ENCODE data around the gene RNF187.

RNF187 gene

GRCh38 chr1:228507961-228508652 is 20.9 kb downstream of the RNF187 start:
- no peaks in the 10 kb centered on the region for H3K36me3 ChIP-seq (ENCODE audit: insufficient read depth, insufficient read length, low read length)
- no peak for DNase-seq (ENCODE audit: low read depth, low spot score)
- peaks cover 23% of the 10 kb centered on the region for H3K9me3 ChIP-seq (ENCODE audit: insufficient read depth, low read length)
- no peak overlapping the region for H3K4me3 ChIP-seq (ENCODE audit: insufficient read length, low read depth)
- no peaks in the 10 kb centered on the region for H3K4me1 ChIP-seq (ENCODE audit: insufficient read depth, insufficient read length)
- TF ChIP-seq SUZ12 (IDR thresholded peaks at IDR 0.05; ENCODE audit: extremely low read depth, insufficient read depth, insufficient read length): no peak
- no peak for TF ChIP-seq ZNF274 (IDR thresholded peaks at IDR 0.05; ENCODE audit: low read depth, low read length)
- no peak for TF ChIP-seq YY1 (IDR thresholded peaks at IDR 0.05; ENCODE audit: insufficient read depth, insufficient read length)
- peaks cover 51% of the 10 kb centered on the region for H3K27me3 ChIP-seq (ENCODE audit: insufficient read depth, insufficient read length)
- no peak overlapping the region for H3K9ac ChIP-seq (ENCODE audit: insufficient read length, low read depth)

GRCh38 chr1:228508840-228509415 is 21.7 kb downstream of the RNF187 start:
- Histone ChIP-seq H3K36me3 (ENCODE audit: insufficient read depth, insufficient read length, low read length) (no peaks in the 10 kb centered on the region), H3K27me3 (ENCODE audit: insufficient read depth, insufficient read length) (peaks cover 51% of the 10 kb centered on the region), H3K9me3 (ENCODE audit: insufficient read depth, low read length) (peaks cover 23% of the 10 kb centered on the region), H3K4me3 (ENCODE audit: insufficient read length, low read depth) (no peak overlapping the region), H3K9ac (ENCODE audit: insufficient read length, low read depth) (no peak overlapping the region), H3K4me1 (ENCODE audit: insufficient read depth, insufficient read length) (no peaks in the 10 kb centered on the region)
- no peak for DNase-seq (ENCODE audit: low read depth, low spot score)
- TF ChIP-seq ZNF274 (IDR thresholded peaks at IDR 0.05; ENCODE audit: low read depth, low read length) (no peak), YY1 (IDR thresholded peaks at IDR 0.05; ENCODE audit: insufficient read depth, insufficient read length) (no peak), SUZ12 (IDR thresholded peaks at IDR 0.05; ENCODE audit: extremely low read depth, insufficient read depth, insufficient read length) (no peak)

- DNase-seq (ENCODE audit: low read depth, low spot score): no peak
- Histone ChIP-seq H3K4me1 (ENCODE audit: insufficient read depth, insufficient read length) (no peaks in the 10 kb centered on the region), H3K9me3 (ENCODE audit: insufficient read depth, low read length) (peaks cover 19% of the 10 kb centered on the region), H3K9ac (ENCODE audit: insufficient read length, low read depth) (no peak overlapping the region), H3K27me3 (ENCODE audit: insufficient read depth, insufficient read length) (peaks cover 51% of the 10 kb centered on the region), H3K4me3 (ENCODE audit: insufficient read length, low read depth) (no peak overlapping the region), H3K36me3 (ENCODE audit: insufficient read depth, insufficient read length, low read length) (no peaks in the 10 kb centered on the region)
- TF ChIP-seq ZNF274 (IDR thresholded peaks at IDR 0.05; ENCODE audit: low read depth, low read length): no peak
- no peak for TF ChIP-seq YY1 (IDR thresholded peaks at IDR 0.05; ENCODE audit: insufficient read depth, insufficient read length)
- TF ChIP-seq SUZ12 (IDR thresholded peaks at IDR 0.05; ENCODE audit: extremely low read depth, insufficient read depth, insufficient read length): no peak
These were observed 23.1 kb downstream of the RNF187 start for GRCh38 chr1:228510101-228510802.

- H3K4me1 ChIP-seq (ENCODE audit: insufficient read depth, insufficient read length): no peaks in the 10 kb centered on the region
- no peak for TF ChIP-seq YY1 (IDR thresholded peaks at IDR 0.05; ENCODE audit: insufficient read depth, insufficient read length)
- no peak for TF ChIP-seq ZNF274 (IDR thresholded peaks at IDR 0.05; ENCODE audit: low read depth, low read length)
- TF ChIP-seq SUZ12 (IDR thresholded peaks at IDR 0.05; ENCODE audit: extremely low read depth, insufficient read depth, insufficient read length): no peak
- peaks cover 57% of the 10 kb centered on the region for H3K27me3 ChIP-seq (ENCODE audit: insufficient read depth, insufficient read length)
These were observed 23.7 kb downstream of the RNF187 start for GRCh38 chr1:228510803-228511413.

GRCh38 chr1:228511546-228512445 is 24.6 kb downstream of the RNF187 start:
- Histone ChIP-seq H3K9me3 (ENCODE audit: insufficient read depth, low read length) (peaks cover 16% of the 10 kb centered on the region), H3K4me3 (ENCODE audit: insufficient read length, low read depth) (no peak overlapping the region), H3K27me3 (ENCODE audit: insufficient read depth, insufficient read length) (peaks cover 66% of the 10 kb centered on the region), H3K9ac (ENCODE audit: insufficient read length, low read depth) (no peak overlapping the region), H3K36me3 (ENCODE audit: insufficient read depth, insufficient read length, low read length) (no peaks in the 10 kb centered on the region), H3K4me1 (ENCODE audit: insufficient read depth, insufficient read length) (no peaks in the 10 kb centered on the region)
- DNase-seq (ENCODE audit: low read depth, low spot score): no peak
- TF ChIP-seq SUZ12 (IDR thresholded peaks at IDR 0.05; ENCODE audit: extremely low read depth, insufficient read depth, insufficient read length) (no peak), YY1 (IDR thresholded peaks at IDR 0.05; ENCODE audit: insufficient read depth, insufficient read length) (no peak), ZNF274 (IDR thresholded peaks at IDR 0.05; ENCODE audit: low read depth, low read length) (no peak)

More at GRCh38 chr1:228510803-228511413, 23.7 kb downstream of the RNF187 start:
- H3K4me3 ChIP-seq (ENCODE audit: insufficient read length, low read depth): no peak overlapping the region
- DNase-seq (ENCODE audit: low read depth, low spot score): no peak
- H3K36me3 ChIP-seq (ENCODE audit: insufficient read depth, insufficient read length, low read length): no peaks in the 10 kb centered on the region
- H3K9me3 ChIP-seq (ENCODE audit: insufficient read depth, low read length): peaks cover 16% of the 10 kb centered on the region
- H3K9ac ChIP-seq (ENCODE audit: insufficient read length, low read depth): no peak overlapping the region

- Histone ChIP-seq H3K36me3 (ENCODE audit: insufficient read depth, insufficient read length, low read length) (no peaks in the 10 kb centered on the region), H3K9me3 (ENCODE audit: insufficient read depth, low read length) (peaks cover 14% of the 10 kb centered on the region), H3K4me3 (ENCODE audit: insufficient read length, low read depth) (no peak overlapping the region), H3K4me1 (ENCODE audit: insufficient read depth, insufficient read length) (no peaks in the 10 kb centered on the region), H3K27me3 (ENCODE audit: insufficient read depth, insufficient read length) (peaks cover 74% of the 10 kb centered on the region), H3K9ac (ENCODE audit: insufficient read length, low read depth) (no peak overlapping the region)
- no peak for DNase-seq (ENCODE audit: low read depth, low spot score)
- TF ChIP-seq YY1 (IDR thresholded peaks at IDR 0.05; ENCODE audit: insufficient read depth, insufficient read length) (no peak), ZNF274 (IDR thresholded peaks at IDR 0.05; ENCODE audit: low read depth, low read length) (no peak), SUZ12 (IDR thresholded peaks at IDR 0.05; ENCODE audit: extremely low read depth, insufficient read depth, insufficient read length) (no peak)
These were observed 25.6 kb downstream of the RNF187 start for GRCh38 chr1:228512781-228513198.
